ENCODE measurements around the gene NAV2. TPM values are rescaled to one million over a fixed set of nuclear protein-coding genes. Genes with fewer than 3 reads are reported as not detected.

The NAV2 gene
- total RNA-seq, 1 experiment from 2014 or later, result 46.3 TPM

GRCh38 chr11:19995145-19995544, 282.5 kb downstream of the NAV2 start:
- no peaks in the 10 kb centered on the region for H3K79me1 ChIP-seq (ENCODE audit: insufficient read depth, low read depth, low read length, poor library complexity, severe bottlenecking)
- H4K5ac ChIP-seq (ENCODE audit: insufficient read length, low read depth, low read length), result no peak overlapping the region
- peaks cover 19 to 37% (median 24%) of the 10 kb centered on the region in 3 experiments for H3K36me3 Mint-ChIP-seq (ENCODE audit: insufficient read depth in 1 of 3, low read depth in 3 of 3)
- no peak overlapping the region for H2BK12ac ChIP-seq (ENCODE audit: insufficient read length, low read depth, low read length)
- no peak overlapping the region for H3K4me3 Mint-ChIP-seq
- H4K91ac ChIP-seq (ENCODE audit: insufficient read length, low read depth, low read length), result no peak overlapping the region
- no peak overlapping the region for H3K18ac ChIP-seq (ENCODE audit: insufficient read length, low read depth, low read length)
- no CpG with 5 or more reads among the region's 4 CpGs for WGBS (ENCODE audit: extremely low coverage, insufficient read length, low lambda C conversion rate)
- H3K9me3 Mint-ChIP-seq, result no peaks in the 10 kb centered on the region; a peak in 1 of 5 replicates
- H2AK5ac ChIP-seq (ENCODE audit: insufficient read length, low read length), result no peak overlapping the region
- no peak overlapping the region for H3K23ac ChIP-seq (ENCODE audit: insufficient read length, low read depth, low read length)
- H3T11ph ChIP-seq (ENCODE audit: low read length), result no peak overlapping the region
- H2BK120ac ChIP-seq (ENCODE audit: low read depth, low read length, poor library complexity, severe bottlenecking), result no peak overlapping the region
- H2BK15ac ChIP-seq (ENCODE audit: low read depth, low read length), result no peak overlapping the region
- H4K20me1 ChIP-seq (ENCODE audit: control insufficient read depth, insufficient read depth, insufficient read length), result no peaks in the 10 kb centered on the region
- no peak overlapping the region for H3K27ac Mint-ChIP-seq
- no peak for DNase-seq
- no peak overlapping the region for H2BK5ac ChIP-seq (ENCODE audit: insufficient read length, low read length)
- TF ChIP-seq CTCF (conservative IDR thresholded peaks at IDR 0.05), result no peak
- no peak overlapping the region for H3K4ac ChIP-seq (ENCODE audit: low read depth, low read length)
- H3K27me3 Mint-ChIP-seq (ENCODE audit: low read depth), result peaks cover 57% of the 10 kb centered on the region
- H4K8ac ChIP-seq (replicated peaks; ENCODE audit: insufficient read length, low read depth, low read length), result no peak overlapping the region
- H3K27me3 ChIP-seq (ENCODE audit: insufficient read depth, low read length), result no peaks in the 10 kb centered on the region; the same call in 1 of the 2 replicates
- H3K4me2 ChIP-seq (ENCODE audit: insufficient read depth, insufficient read length, low read length), result no peak overlapping the region
- H3K27ac ChIP-seq (ENCODE audit: insufficient read length, low read depth, low read length), result no peak overlapping the region
- no peak overlapping the region for H3K14ac ChIP-seq (ENCODE audit: insufficient read depth, low read length)
- no peak overlapping the region for H2AFZ ChIP-seq (ENCODE audit: low read length)
- H3K4me1 Mint-ChIP-seq, result peaks cover 15 to 31% of the 10 kb centered on the region in 2 experiments
- H3K9ac ChIP-seq (ENCODE audit: extremely low read depth, insufficient read length, low read length), result no peak overlapping the region
- no peaks in the 10 kb centered on the region for H3K9me3 ChIP-seq (ENCODE audit: control insufficient read depth, low read depth, low read length)
- no peak overlapping the region for H2BK20ac ChIP-seq (ENCODE audit: low read depth, low read length, poor library complexity, severe bottlenecking)
- no peaks in the 10 kb centered on the region for H3K79me2 ChIP-seq (ENCODE audit: insufficient read depth, low read length)
- no peak overlapping the region for H3K56ac ChIP-seq (ENCODE audit: insufficient read length, low read depth, low read length)
- H3K4me1 ChIP-seq (ENCODE audit: insufficient read depth, low read length), result peaks cover 5% of the 10 kb centered on the region; the same call in 1 of the 2 replicates
- H3K23me2 ChIP-seq (ENCODE audit: insufficient read length, low read depth, low read length, poor library complexity, severe bottlenecking), result no peaks in the 10 kb centered on the region
